GM19351 (cell line): ENCODE data around the gene MAGOH.
A peak's percentile ranks its signal among the peaks of the same experiment; 100 is the strongest.

Source experiments
- ATAC-seq: cut with Tn5 transposase; IDR thresholded peaks from one replicate; pipeline ENCODE4 v1.9.1; 2021; ENCODE audit warnings: mild to moderate bottlenecking, moderate library complexity; ENCODE audit not compliant: unreplicated experiment

The MAGOH gene

GRCh38 chr1:53271446-53272090, 33.2 kb upstream of the MAGOH start:
- ATAC-seq: no peak

- no peak for ATAC-seq
These were observed 32.6 kb upstream of the MAGOH start for GRCh38 chr1:53270873-53271272.

GRCh38 chr1:53270107-53270506, 31.8 kb upstream of the MAGOH start:
- no peak for ATAC-seq

- no peak for ATAC-seq
These were observed 29.4 kb upstream of the MAGOH start for GRCh38 chr1:53267761-53268160.

GRCh38 chr1:53266038-53266437, 27.7 kb upstream of the MAGOH start:
- no peak for ATAC-seq

GRCh38 chr1:53265581-53265980, 27.3 kb upstream of the MAGOH start:
- no peak for ATAC-seq

- no peak for ATAC-seq
These were observed 25.7 kb upstream of the MAGOH start for GRCh38 chr1:53264048-53264447.

GRCh38 chr1:53262000-53262399, 23.7 kb upstream of the MAGOH start:
- ATAC-seq: no peak

GRCh38 chr1:53260631-53261247, 22.4 kb upstream of the MAGOH start:
- ATAC-seq: no peak

- peak; percentile 63 for ATAC-seq
These were observed 21.6 kb upstream of the MAGOH start for GRCh38 chr1:53259932-53260331.

- no peak for ATAC-seq
These were observed 19.9 kb upstream of the MAGOH start for GRCh38 chr1:53258216-53258615.

GRCh38 chr1:53257454-53258081, 19.2 kb upstream of the MAGOH start:
- ATAC-seq: no peak

GRCh38 chr1:53256511-53257453, 18.5 kb upstream of the MAGOH start:
- no peak for ATAC-seq

- no peak for ATAC-seq
These were observed 16.7 kb upstream of the MAGOH start for GRCh38 chr1:53255031-53255430.

GRCh38 chr1:53254011-53254640, 15.8 kb upstream of the MAGOH start:
- ATAC-seq: no peak

GRCh38 chr1:53250325-53250724, 12.0 kb upstream of the MAGOH start:
- ATAC-seq: no peak

- ATAC-seq: no peak
These were observed 11.4 kb upstream of the MAGOH start for GRCh38 chr1:53249706-53250105.

- ATAC-seq: no peak
These were observed 8.2 kb upstream of the MAGOH start for GRCh38 chr1:53246261-53247134.

- ATAC-seq: no peak
These were observed 5.8 kb upstream of the MAGOH start for GRCh38 chr1:53244141-53244540.

GRCh38 chr1:53242381-53242780, 4.1 kb upstream of the MAGOH start:
- ATAC-seq: no peak
